Caki2 (cell line): ENCODE data around the gene ADAMTS17. TPM values are rescaled to one million over a fixed set of nuclear protein-coding genes. Genes with fewer than 3 reads are reported as not detected.
"Not testable (repeated sequence)": the region's sequence is repeated elsewhere in the genome, so short reads cannot be mapped to it uniquely, and the experiment has no call there.

Source experiments
- DNase-seq: peaks from one replicate; pipeline ENCODE4 v3.0.0-alpha.2; 2015; ENCODE audit warnings: low read depth
- in situ Hi-C: cut with HindIII; loops from 2 replicates; pipeline ENCODE4 v1.10.0; 2016; ENCODE audit warnings: low sequenced_read_pairs, low pct_unique_long_range_greater_than_20kb, mixed read lengths
- total RNA-seq: library from RNA; depleted of rRNA; stranded (reverse); fragments of >200 nt; shearing (Covaris generic); gene quantifications from 2 replicates; pipeline ENCODE4 v1.2.3, GENCODE V29; 2014; ENCODE audit warnings: low replicate concordance; rRNA removed

Gene ADAMTS17
- total RNA-seq, 1 experiment from 2014 or later: not detected

- DNase-seq, in situ Hi-C loops: not testable (repeated sequence)
Observed at GRCh38 chr15:99926532-99926931, 415.2 kb downstream of the ADAMTS17 start.

GRCh38 chr15:99925661-99926461 is 415.9 kb downstream of the ADAMTS17 start:
- in situ Hi-C loops: no loop called here
- DNase-seq: peak; percentile 16

- in situ Hi-C loops: no loop called here
Observed at GRCh38 chr15:99923711-99924110, 418.1 kb downstream of the ADAMTS17 start.

More at GRCh38 chr15:99923711-99924110, 418.1 kb downstream of the ADAMTS17 start:
- DNase-seq: no peak

Other genes starting within 250 kb of the ADAMTS17 start
- not detected in 2 replicates for gene CERS3, start 187.0 kb upstream of the ADAMTS17 start, total RNA-seq